NCI-H146 treated with DMSO at 0.1 percent for 48 hours (cell line): ENCODE data around the gene IFT80.

ENCODE experiments used
- DNase-seq: peaks from one replicate; lab custom pipeline; 2025; ENCODE audit not compliant: unreplicated experiment; lab: John Stamatoyannopoulos, UW

The IFT80 gene

GRCh38 chr3:160399125-160400029, at the start of gene IFT80, which contains the start of gene SMC4:
IFT80 (minus strand) TSS chr3:160399225; CDS start chr3:160384600, 14,625 bp downstream.
SMC4 (plus strand) TSS chr3:160399650; CDS start chr3:160400827, 1,177 bp downstream.
- DNase-seq: peak; percentile 98

GRCh38 chr3:160447544-160447943, 48.5 kb upstream of the IFT80 start:
- no peak for DNase-seq

- no peak for DNase-seq
These were observed 47.6 kb upstream of the IFT80 start for GRCh38 chr3:160446522-160447056.

GRCh38 chr3:160445854-160446253, 46.8 kb upstream of the IFT80 start:
- no peak for DNase-seq

GRCh38 chr3:160444411-160444810, 45.4 kb upstream of the IFT80 start:
- no peak for DNase-seq

GRCh38 chr3:160440687-160441086, 41.7 kb upstream of the IFT80 start:
- DNase-seq: no peak

GRCh38 chr3:160437083-160437455, 38.0 kb upstream of the IFT80 start:
- DNase-seq: no peak

- no peak for DNase-seq
These were observed 36.7 kb upstream of the IFT80 start for GRCh38 chr3:160435747-160436146.

GRCh38 chr3:160435095-160435494, 36.1 kb upstream of the IFT80 start:
- no peak for DNase-seq

GRCh38 chr3:160434071-160434470, 35.0 kb upstream of the IFT80 start:
- no peak for DNase-seq

- no peak for DNase-seq
These were observed 28.9 kb upstream of the IFT80 start for GRCh38 chr3:160427832-160428424.

GRCh38 chr3:160417311-160417710, 18.3 kb upstream of the IFT80 start:
- no peak for DNase-seq

GRCh38 chr3:160413613-160414248, 14.7 kb upstream of the IFT80 start:
- DNase-seq: peak; percentile 72

- DNase-seq: no peak
These were observed 13.5 kb upstream of the IFT80 start for GRCh38 chr3:160412477-160412876.

- DNase-seq: no peak
These were observed 11.0 kb upstream of the IFT80 start for GRCh38 chr3:160409812-160410610.

GRCh38 chr3:160403796-160404470, 4.9 kb upstream of the IFT80 start:
- no peak for DNase-seq

GRCh38 chr3:160403028-160403545, 4.1 kb upstream of the IFT80 start:
- peak; percentile 36 for DNase-seq

GRCh38 chr3:160402221-160403027, 3.4 kb upstream of the IFT80 start:
- no peak for DNase-seq
